Panc1 (cell line): ENCODE results near the gene GTPBP10. TPM values are rescaled to one million over a fixed set of nuclear protein-coding genes. Genes with fewer than 3 reads are reported as not detected.
A peak's percentile ranks its signal among the peaks of the same experiment; 100 is the strongest.

Source experiments
- ATAC-seq: fragments of 200-7000 bp; cut with Tn5 transposase; 2 replicates; pipeline ENCODE4 v1.9.1; 2020; ENCODE audit warnings: mild to moderate bottlenecking, moderate library complexity
- BruUV-seq: library from RNA; stranded (reverse); fragments of 400-500 nt; replicated peaks from 2 replicates; lab custom pipeline; 2021; lab: Mats Ljungman, UMichigan
- CTCF ChIA-PET: fragments of 300-600 bp; sonication (Branson Sonifier 250); formaldehyde crosslinking; loops from one replicate; lab custom pipeline; 2022; ENCODE audit warnings: antibody characterized with exemption; lab: Charles Lee
- POLR2A ChIA-PET: fragments of 300-600 bp; sonication (Branson Sonifier 250); formaldehyde crosslinking; loops from one replicate; lab custom pipeline; 2022; ENCODE audit warnings: antibody characterized with exemption; lab: Charles Lee
- DNase-seq: peaks from one replicate; pipeline ENCODE4 v3.0.0-alpha.2; 2010; ENCODE audit warnings: low read depth, low spot score
- H3K27ac ChIP-seq: 2 replicates; pipeline ENCODE4 v1.5.1; 2011; ENCODE audit warnings: mild to moderate bottlenecking, low read length, inconsistent platforms
- H3K27me3 ChIP-seq: fragments of 200-500 bp; sonication (Bioruptor generic); 2 replicates; pipeline ENCODE4 v1.6.0; 2014; ENCODE audit warnings: low read length, inconsistent platforms; ENCODE audit not compliant: control insufficient read depth, insufficient read depth
- H3K36me3 ChIP-seq: fragments of 200-500 bp; sonication (Bioruptor generic); 2 replicates; pipeline ENCODE4 v1.5.1; 2014; ENCODE audit warnings: inconsistent platforms, mild to moderate bottlenecking, low read length, moderate library complexity; ENCODE audit not compliant: control insufficient read depth, insufficient read depth
- H3K4me1 ChIP-seq: 2 replicates; pipeline ENCODE4 v1.5.1; 2011; ENCODE audit warnings: inconsistent platforms, mild to moderate bottlenecking, low read length, moderate library complexity; ENCODE audit not compliant: control insufficient read depth, insufficient read depth
- H3K4me3 ChIP-seq, 2 experiments: 2 replicates each; pipeline ENCODE4 v1.5.1; 2011 to 2012; ENCODE audit warnings: low read depth in 2 of 2, low read length in 2 of 2, mild to moderate bottlenecking in 2 of 2, inconsistent platforms in 1 of 2, moderate library complexity in 1 of 2
- H3K9me3 ChIP-seq: fragments of 200-500 bp; sonication (Bioruptor generic); 2 replicates; pipeline ENCODE4 v1.5.1; 2014; ENCODE audit warnings: low read depth, mild to moderate bottlenecking, inconsistent platforms, low read length, moderate library complexity; ENCODE audit not compliant: control insufficient read depth, insufficient read depth
- CTCF ChIP-seq: fragments of 450-650 bp; IDR thresholded peaks from 2 replicates; pipeline ENCODE4 v1.5.1; 2017; ENCODE audit warnings: mild to moderate bottlenecking
- POLR2AphosphoS5 ChIP-seq: IDR thresholded peaks from 2 replicates; pipeline ENCODE4 v1.6.1; 2012; ENCODE audit warnings: mild to moderate bottlenecking, low read depth, low read length, moderate library complexity
- REST ChIP-seq, 2 experiments: IDR thresholded peaks; 2 replicates each; pipeline ENCODE4 v1.6.1; 2011 to 2012; ENCODE audit warnings: low read depth in 2 of 2, control low read depth in 1 of 2, low read length in 1 of 2, mild to moderate bottlenecking in 1 of 2, moderate library complexity in 1 of 2; ENCODE audit not compliant: insufficient read depth in 1 of 2
- SIN3A ChIP-seq: IDR thresholded peaks from 2 replicates; pipeline ENCODE4 v1.6.1; 2012; ENCODE audit warnings: low read depth, mild to moderate bottlenecking, low read length, moderate library complexity, borderline replicate concordance; ENCODE audit not compliant: insufficient read depth
- in situ Hi-C: cut with HindIII; loops from 2 replicates; pipeline ENCODE4 v1.10.0; 2016; ENCODE audit warnings: low sequenced_read_pairs, low pct_unique_long_range_greater_than_20kb
- intact Hi-C: fragments of 100-400 bp; cut with micrococcal nuclease; formaldehyde crosslinking; loops from one replicate; pipeline ENCODE4 v1.10.0; 2022; ENCODE audit not compliant: unreplicated experiment
- total RNA-seq: library from RNA; stranded (reverse); gene quantifications from one replicate; pipeline ENCODE4 v1.2.1, GENCODE V29; 2021; ENCODE audit not compliant: unreplicated experiment

The GTPBP10 gene
- total RNA-seq, 1 experiment from 2014 or later, result 23.7 TPM

DNA sequence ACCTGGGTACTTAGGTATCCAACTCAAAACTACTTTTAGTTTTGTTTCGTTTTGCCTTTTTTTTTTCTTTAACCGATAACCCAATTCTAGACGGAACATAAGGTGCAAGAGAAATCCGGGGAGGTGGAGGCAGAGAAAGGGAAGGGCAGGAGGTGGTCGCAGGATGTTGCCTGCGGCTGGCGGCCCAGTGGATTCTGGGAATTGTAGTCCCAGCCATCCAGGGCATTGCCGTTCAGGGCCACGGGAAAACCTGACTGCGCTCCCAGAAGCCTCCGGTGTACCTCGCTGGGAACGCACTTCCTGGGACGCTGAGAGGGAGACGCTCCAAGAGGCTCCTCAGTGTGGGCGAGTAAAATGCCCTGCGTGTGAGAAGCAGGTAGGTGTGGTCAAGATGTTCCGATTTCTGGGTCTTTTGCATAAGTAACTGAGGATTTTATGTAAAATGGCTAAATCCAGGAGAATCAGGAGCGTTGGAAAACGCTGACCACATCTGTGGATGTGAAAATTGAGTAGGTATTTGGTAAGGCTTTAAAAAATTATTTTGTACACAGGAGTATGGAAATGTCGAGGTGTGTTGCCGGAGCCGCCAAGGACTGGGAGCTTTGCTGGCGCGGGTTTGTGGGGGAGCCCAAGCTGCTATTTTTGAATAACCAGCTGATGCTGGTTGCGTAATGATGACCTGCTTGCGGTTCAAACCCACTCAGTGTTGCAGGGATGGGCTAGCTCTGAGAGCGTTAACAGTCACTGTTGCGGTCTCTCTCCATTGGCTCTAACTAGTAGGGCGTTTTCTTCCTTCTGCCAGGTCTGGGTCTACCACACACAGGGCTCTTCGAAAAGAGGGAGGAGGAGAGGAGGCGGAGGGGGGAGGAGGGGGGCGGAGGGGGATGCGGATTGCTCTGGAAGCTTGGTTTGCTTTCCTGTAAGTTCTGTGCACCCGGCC, 56.9 kb downstream of the GTPBP10 start, which contains the start of gene CLDN12:
TSS of gene CLDN12 (plus strand) at position 288 of the 940 bp plus-strand sequence. CDS start 9,216 bp downstream, outside the sequence.
- intact Hi-C loops, result no loop called here
- Histone ChIP-seq H3K27me3 (no peaks in the 10 kb centered on the region; the same call in 1 of the 2 replicates), H3K4me3 (peak within 1 kb of the TSS; percentile 76 to 98), H3K9me3 (no peaks in the 10 kb centered on the region), H3K27ac (peak within 1 kb of the TSS; percentile 97), H3K36me3 (peaks cover 7% of the 10 kb centered on the region), H3K4me1 (peaks cover 4% of the 10 kb centered on the region; the same call in 1 of the 2 replicates)
- DNase-seq, result peak; percentile 82
- TSS peak; percentile 89 for BruUV-seq
- POLR2A ChIA-PET, result interaction anchor here (0.6 kb wide), 1 partner anchor 566 kb away, joined by 6 read pairs; no protein-coding TSS in a partner anchor
- TF ChIP-seq REST (IDR thresholded peaks at IDR 0.05; ENCODE audit: insufficient read depth in 1 of 2, low read depth in 2 of 2, low read length in 1 of 2) (no peak), CTCF (no peak), SIN3A (no peak), POLR2AphosphoS5 (peak; percentile 86)
- CTCF ChIA-PET, result no interaction called here
- peak; percentile 100 for ATAC-seq
- in situ Hi-C loops, result no loop called here

GRCh38 chr7:90404777-90405176, 58.3 kb downstream of the GTPBP10 start:
- TF ChIP-seq CTCF (no peak), REST (IDR thresholded peaks at IDR 0.05; ENCODE audit: insufficient read depth in 1 of 2, low read depth in 2 of 2, low read length in 1 of 2) (no peak), POLR2AphosphoS5 (no peak)
- ATAC-seq (no peak), DNase-seq (no peak)
- BruUV-seq, result no TSS peak
- intact Hi-C loops (no loop called here), in situ Hi-C loops (no loop called here)
- H3K27ac ChIP-seq, result peak overlapping the region; percentile 64; the same call in 1 of the 2 replicates
- H3K9me3 ChIP-seq, result no peaks in the 10 kb centered on the region
- POLR2A ChIA-PET, result no interaction called here
- CTCF ChIA-PET, result no interaction called here
- no peaks in the 10 kb centered on the region; the same call in 1 of the 2 replicates for H3K27me3 ChIP-seq
- peaks cover 4% of the 10 kb centered on the region; the same call in 1 of the 2 replicates for H3K4me1 ChIP-seq
- H3K36me3 ChIP-seq, result peaks cover 7% of the 10 kb centered on the region
- peak overlapping the region in 1 of 2 experiments; percentile 98; a peak in 1 of 4 replicates for H3K4me3 ChIP-seq
